ENCODE data around the gene STPG3.
A peak's percentile ranks its signal among the peaks of the same experiment; 100 is the strongest.
"Not testable (repeated sequence)": the region's sequence is repeated elsewhere in the genome, so short reads cannot be mapped to it uniquely, and the experiment has no call there.

Gene STPG3

DNA sequence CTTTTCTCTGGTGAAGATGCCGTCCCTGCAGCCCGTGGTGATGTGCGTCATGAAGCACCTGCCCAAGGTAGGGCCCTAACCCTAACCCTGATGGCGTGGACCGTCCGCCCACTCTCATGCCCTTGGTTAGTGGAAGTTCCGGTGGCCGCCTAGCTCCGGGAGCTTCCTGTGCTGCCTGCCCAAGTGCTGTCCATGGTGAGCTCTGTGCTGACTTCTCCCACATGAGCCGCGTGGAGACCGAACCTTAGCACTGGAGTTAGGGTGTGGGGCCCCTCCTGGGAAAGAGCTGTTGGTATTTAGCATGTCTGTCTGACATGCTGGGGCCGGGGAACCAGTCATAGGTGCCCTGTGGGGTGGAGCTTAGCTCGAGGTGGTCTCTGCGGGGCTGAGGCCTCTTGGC is 5.3 kb downstream of the STPG3 start:
- WGBS, 2 experiments: 96% methylated on average over 15 of the region's 15 CpGs
- H3K4me1 ChIP-seq (ENCODE audit: control insufficient read depth, insufficient read depth, low read length): peaks cover 29% of the 10 kb centered on the region
- no peaks in the 10 kb centered on the region for H3K9me3 ChIP-seq (ENCODE audit: control insufficient read depth, low read length)

DNA sequence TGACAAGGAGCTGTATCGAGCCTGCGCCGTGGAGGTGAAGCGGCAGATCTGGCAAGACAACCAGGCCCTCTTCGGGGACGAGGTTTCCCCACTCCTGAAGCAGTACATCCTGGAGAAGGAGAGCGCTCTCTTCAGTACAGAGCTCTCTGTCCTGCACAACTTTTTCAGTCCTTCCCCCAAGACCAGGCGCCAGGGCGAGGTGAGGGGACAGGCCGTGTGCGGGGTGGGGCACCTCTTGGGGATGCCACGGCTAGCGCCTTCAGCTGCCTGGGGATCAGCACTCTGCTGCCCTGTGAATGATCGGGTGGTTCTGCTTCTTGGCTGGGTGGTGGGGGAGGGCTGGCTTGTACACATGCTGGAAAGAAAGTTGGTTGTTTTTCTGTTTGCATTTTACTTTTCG is 5.8 kb downstream of the STPG3 start:
- Histone ChIP-seq H3K27ac (ENCODE audit: insufficient read depth, low read depth, low read length, poor library complexity, severe bottlenecking) (no peak overlapping the region), H3K9me3 (ENCODE audit: control insufficient read depth, low read length) (no peaks in the 10 kb centered on the region), H3K36me3 (ENCODE audit: control insufficient read depth, insufficient read depth, low read length) (peaks cover 7% of the 10 kb centered on the region), H3K4me3 (ENCODE audit: insufficient read depth, low read depth, low read length) (no peak overlapping the region), H3K4me1 (ENCODE audit: control insufficient read depth, insufficient read depth, low read length) (peaks cover 24% of the 10 kb centered on the region), H3K27me3 (ENCODE audit: control insufficient read depth, insufficient read depth, low read length, poor library complexity, severe bottlenecking) (no peaks in the 10 kb centered on the region)
- 95% methylated on average over 15 of the region's 15 CpGs for WGBS, 2 experiments

More for the DNA sequence above, 5.3 kb downstream of the STPG3 start:
- peaks cover 7% of the 10 kb centered on the region for H3K36me3 ChIP-seq (ENCODE audit: control insufficient read depth, insufficient read depth, low read length)
- H3K27ac ChIP-seq (ENCODE audit: insufficient read depth, low read depth, low read length, poor library complexity, severe bottlenecking): no peak overlapping the region
- H3K4me3 ChIP-seq (ENCODE audit: insufficient read depth, low read depth, low read length): peak overlapping the region; percentile 74
- no peaks in the 10 kb centered on the region for H3K27me3 ChIP-seq (ENCODE audit: control insufficient read depth, insufficient read depth, low read length, poor library complexity, severe bottlenecking)

DNA sequence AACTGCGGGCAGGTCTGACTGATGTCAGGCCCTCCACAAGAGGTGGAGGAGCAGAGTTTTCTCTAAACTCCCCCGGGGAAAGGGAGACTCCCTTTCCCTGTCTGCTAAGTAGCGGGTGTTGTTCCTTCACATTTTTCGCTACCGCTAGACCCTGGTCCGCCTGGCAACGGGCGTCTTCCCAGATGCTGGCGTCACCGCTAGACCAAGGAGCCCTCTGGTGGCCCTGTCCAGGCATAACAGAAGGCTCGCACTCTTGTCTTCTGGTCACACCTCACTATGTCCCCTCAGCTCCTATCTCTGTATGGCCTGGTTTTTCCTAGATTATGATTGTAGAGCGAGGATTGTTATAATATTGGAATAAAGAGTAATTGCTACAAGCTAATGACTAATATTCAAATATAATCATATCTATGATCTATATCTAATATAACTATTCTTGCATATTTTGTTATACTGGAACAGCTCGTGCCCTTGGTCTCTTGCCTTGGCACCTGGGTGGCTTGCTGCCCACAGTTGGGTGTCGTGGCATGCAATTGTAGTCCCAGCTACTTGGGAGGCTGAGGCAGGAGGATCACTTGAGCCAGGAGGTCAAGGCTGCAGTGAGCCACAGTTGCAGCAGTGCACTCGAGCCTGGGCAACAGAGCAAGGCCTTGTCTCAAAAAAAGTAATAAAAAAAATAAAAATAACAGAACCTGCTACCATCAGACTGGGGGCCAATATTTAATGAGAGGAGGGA is 11.3 kb downstream of the STPG3 start:
- 39 to 44% methylated on average over 13 of the region's 15 CpGs for WGBS, 2 experiments
- H3K27me3 ChIP-seq (ENCODE audit: control insufficient read depth, insufficient read depth, low read length, poor library complexity, severe bottlenecking); H3K27ac ChIP-seq (ENCODE audit: insufficient read depth, low read depth, low read length, poor library complexity, severe bottlenecking); H3K4me3 ChIP-seq (ENCODE audit: insufficient read depth, low read depth, low read length); H3K4me1 ChIP-seq (ENCODE audit: control insufficient read depth, insufficient read depth, low read length); H3K9me3 ChIP-seq (ENCODE audit: control insufficient read depth, low read length): not testable (repeated sequence)
- peaks cover 23% of the 10 kb centered on the region for H3K36me3 ChIP-seq (ENCODE audit: control insufficient read depth, insufficient read depth, low read length)

DNA sequence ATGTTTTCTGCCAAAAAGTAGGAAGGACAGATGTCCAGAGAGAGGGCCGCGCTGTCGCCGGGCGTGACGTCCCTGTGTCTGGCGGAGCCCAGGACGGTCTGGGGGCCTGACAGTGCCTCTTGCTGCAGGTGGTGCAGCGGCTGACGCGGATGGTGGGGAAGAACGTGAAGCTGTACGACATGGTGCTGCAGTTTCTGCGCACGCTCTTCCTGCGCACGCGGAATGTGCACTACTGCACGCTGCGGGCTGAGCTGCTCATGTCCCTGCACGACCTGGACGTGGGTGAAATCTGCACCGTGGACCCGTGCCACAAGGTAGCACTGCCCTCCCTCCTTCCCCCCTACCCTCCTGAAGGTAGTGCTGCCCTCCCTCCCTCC is 11.8 kb downstream of the STPG3 start:
- H3K36me3 ChIP-seq (ENCODE audit: control insufficient read depth, insufficient read depth, low read length): peaks cover 26% of the 10 kb centered on the region
- H3K27ac ChIP-seq (ENCODE audit: insufficient read depth, low read depth, low read length, poor library complexity, severe bottlenecking): no peak overlapping the region
- no peaks in the 10 kb centered on the region for H3K4me1 ChIP-seq (ENCODE audit: control insufficient read depth, insufficient read depth, low read length)
- H3K27me3 ChIP-seq (ENCODE audit: control insufficient read depth, insufficient read depth, low read length, poor library complexity, severe bottlenecking): no peaks in the 10 kb centered on the region
- H3K9me3 ChIP-seq (ENCODE audit: control insufficient read depth, low read length): no peaks in the 10 kb centered on the region
- WGBS, 2 experiments: 92 to 94% methylated on average over 24 of the region's 24 CpGs
- H3K4me3 ChIP-seq (ENCODE audit: insufficient read depth, low read depth, low read length): no peak overlapping the region

DNA sequence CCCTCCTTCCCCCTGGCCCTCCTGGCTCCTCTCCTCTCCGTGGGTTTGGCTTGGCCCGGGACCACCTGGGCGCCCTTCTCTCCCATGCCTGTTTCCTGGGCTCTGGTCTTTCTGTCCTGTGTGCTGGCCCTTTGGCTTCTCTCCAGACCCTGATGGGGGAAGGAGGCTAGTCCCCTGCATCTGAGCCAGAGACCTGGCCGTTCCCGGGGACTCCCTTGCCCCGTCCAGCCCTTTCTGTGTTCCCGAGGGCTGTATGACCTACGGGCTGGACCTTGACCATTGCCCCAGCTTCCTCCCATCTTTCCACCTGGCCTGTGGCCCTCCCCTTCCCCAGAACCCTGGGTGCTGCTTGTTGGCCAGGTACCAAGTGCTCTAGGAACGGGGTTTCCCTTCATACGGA is 12.4 kb downstream of the STPG3 start:
- Histone ChIP-seq H3K27me3 (ENCODE audit: control insufficient read depth, insufficient read depth, low read length, poor library complexity, severe bottlenecking) (no peaks in the 10 kb centered on the region), H3K36me3 (ENCODE audit: control insufficient read depth, insufficient read depth, low read length) (peaks cover 29% of the 10 kb centered on the region)
- WGBS, 2 experiments: 85 to 86% methylated on average over 10 of the region's 10 CpGs

DNA sequence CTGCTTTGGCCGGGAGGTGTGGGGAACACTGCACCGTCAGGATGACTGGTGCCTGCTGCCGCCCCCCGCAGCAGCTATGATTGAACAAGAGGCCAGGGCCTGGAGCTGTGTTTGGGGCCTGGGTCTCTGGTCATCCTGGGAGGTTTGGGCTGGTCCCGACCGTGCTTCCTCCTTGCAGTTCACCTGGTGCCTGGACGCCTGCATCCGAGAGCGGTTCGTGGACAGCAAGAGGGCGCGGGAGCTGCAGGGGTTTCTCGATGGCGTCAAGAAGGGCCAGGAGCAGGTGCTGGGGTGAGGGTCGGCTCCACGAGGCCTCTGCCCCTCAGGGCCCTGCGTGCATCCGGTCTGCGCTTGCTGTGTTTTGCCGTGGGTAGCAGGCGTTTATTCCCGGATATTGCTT is 13.0 kb downstream of the STPG3 start:
- Histone ChIP-seq H3K27me3 (ENCODE audit: control insufficient read depth, insufficient read depth, low read length, poor library complexity, severe bottlenecking) (no peaks in the 10 kb centered on the region), H3K36me3 (ENCODE audit: control insufficient read depth, insufficient read depth, low read length) (peaks cover 27% of the 10 kb centered on the region), H3K4me1 (ENCODE audit: control insufficient read depth, insufficient read depth, low read length) (no peaks in the 10 kb centered on the region), H3K27ac (ENCODE audit: insufficient read depth, low read depth, low read length, poor library complexity, severe bottlenecking) (no peak overlapping the region), H3K9me3 (ENCODE audit: control insufficient read depth, low read length) (no peaks in the 10 kb centered on the region), H3K4me3 (ENCODE audit: insufficient read depth, low read depth, low read length) (no peak overlapping the region)
- 95 to 96% methylated on average over 22 of the region's 22 CpGs for WGBS, 2 experiments

More for the DNA sequence above, 12.4 kb downstream of the STPG3 start:
- H3K4me1 ChIP-seq (ENCODE audit: control insufficient read depth, insufficient read depth, low read length): no peaks in the 10 kb centered on the region
- H3K4me3 ChIP-seq (ENCODE audit: insufficient read depth, low read depth, low read length): no peak overlapping the region
- H3K27ac ChIP-seq (ENCODE audit: insufficient read depth, low read depth, low read length, poor library complexity, severe bottlenecking): no peak overlapping the region
- H3K9me3 ChIP-seq (ENCODE audit: control insufficient read depth, low read length): no peaks in the 10 kb centered on the region

DNA sequence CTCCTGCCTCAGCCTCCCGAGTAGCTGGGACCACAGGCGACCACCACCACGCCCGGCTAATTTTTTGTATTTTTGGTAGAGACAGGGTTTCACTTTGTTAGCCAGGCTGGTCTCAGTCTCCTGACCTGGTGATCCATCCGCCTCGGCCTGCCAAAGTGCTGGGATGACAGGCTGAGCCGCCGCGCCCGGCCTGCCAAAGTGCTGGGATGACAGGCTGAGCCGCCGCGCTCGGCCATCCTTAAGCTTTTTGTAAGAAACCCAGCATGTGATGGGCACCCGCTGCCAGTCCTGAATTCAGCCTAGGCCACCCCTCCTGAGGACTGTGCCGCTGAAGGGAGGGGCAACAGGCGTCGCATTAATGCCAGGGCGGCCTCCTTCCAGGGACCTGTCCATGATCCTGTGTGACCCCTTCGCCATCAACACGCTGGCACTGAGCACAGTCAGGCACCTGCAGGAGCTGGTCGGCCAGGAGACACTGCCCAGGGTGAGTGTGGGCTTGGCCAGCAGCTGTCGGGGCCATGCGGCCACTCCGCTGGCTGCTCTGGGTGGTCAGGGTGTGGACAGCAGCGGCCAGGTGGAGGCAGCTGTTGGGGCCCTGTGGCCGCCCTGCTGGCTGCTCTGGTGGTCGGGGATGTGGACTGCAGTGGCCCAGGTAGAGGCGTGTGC is 14.5 kb downstream of the STPG3 start:
- peaks cover 26% of the 10 kb centered on the region for H3K36me3 ChIP-seq (ENCODE audit: control insufficient read depth, insufficient read depth, low read length)
- 92 to 93% methylated on average over 29 of the region's 29 CpGs for WGBS, 2 experiments
- H3K4me3 ChIP-seq (ENCODE audit: insufficient read depth, low read depth, low read length): no peak overlapping the region
- no peaks in the 10 kb centered on the region for H3K4me1 ChIP-seq (ENCODE audit: control insufficient read depth, insufficient read depth, low read length)
- no peaks in the 10 kb centered on the region for H3K27me3 ChIP-seq (ENCODE audit: control insufficient read depth, insufficient read depth, low read length, poor library complexity, severe bottlenecking)
- H3K9me3 ChIP-seq (ENCODE audit: control insufficient read depth, low read length): no peaks in the 10 kb centered on the region
- no peak overlapping the region for H3K27ac ChIP-seq (ENCODE audit: insufficient read depth, low read depth, low read length, poor library complexity, severe bottlenecking)

DNA sequence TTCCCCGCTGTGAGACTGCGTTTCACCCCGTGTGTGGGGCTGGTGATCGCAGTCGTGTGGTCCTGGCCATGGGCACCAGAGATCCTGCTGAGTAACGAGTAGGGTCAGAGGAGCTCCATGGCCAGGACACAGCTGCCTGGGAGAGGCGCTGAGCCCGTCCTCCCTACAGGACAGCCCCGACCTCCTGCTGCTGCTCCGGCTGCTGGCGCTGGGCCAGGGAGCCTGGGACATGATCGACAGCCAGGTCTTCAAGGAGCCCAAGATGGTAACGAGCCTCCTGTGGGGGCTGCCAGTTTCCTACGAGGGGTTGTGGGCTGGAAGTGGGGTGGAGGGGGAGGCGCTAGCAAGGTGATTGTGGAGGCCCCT is 15.1 kb downstream of the STPG3 start:
- no peaks in the 10 kb centered on the region for H3K27me3 ChIP-seq (ENCODE audit: control insufficient read depth, insufficient read depth, low read length, poor library complexity, severe bottlenecking)
- no peaks in the 10 kb centered on the region for H3K9me3 ChIP-seq (ENCODE audit: control insufficient read depth, low read length)
- H3K4me3 ChIP-seq (ENCODE audit: insufficient read depth, low read depth, low read length): no peak overlapping the region
- peaks cover 26% of the 10 kb centered on the region for H3K36me3 ChIP-seq (ENCODE audit: control insufficient read depth, insufficient read depth, low read length)
- WGBS, 2 experiments: 97% methylated on average over 15 of the region's 15 CpGs
- H3K4me1 ChIP-seq (ENCODE audit: control insufficient read depth, insufficient read depth, low read length): no peaks in the 10 kb centered on the region
- H3K27ac ChIP-seq (ENCODE audit: insufficient read depth, low read depth, low read length, poor library complexity, severe bottlenecking): no peak overlapping the region

DNA sequence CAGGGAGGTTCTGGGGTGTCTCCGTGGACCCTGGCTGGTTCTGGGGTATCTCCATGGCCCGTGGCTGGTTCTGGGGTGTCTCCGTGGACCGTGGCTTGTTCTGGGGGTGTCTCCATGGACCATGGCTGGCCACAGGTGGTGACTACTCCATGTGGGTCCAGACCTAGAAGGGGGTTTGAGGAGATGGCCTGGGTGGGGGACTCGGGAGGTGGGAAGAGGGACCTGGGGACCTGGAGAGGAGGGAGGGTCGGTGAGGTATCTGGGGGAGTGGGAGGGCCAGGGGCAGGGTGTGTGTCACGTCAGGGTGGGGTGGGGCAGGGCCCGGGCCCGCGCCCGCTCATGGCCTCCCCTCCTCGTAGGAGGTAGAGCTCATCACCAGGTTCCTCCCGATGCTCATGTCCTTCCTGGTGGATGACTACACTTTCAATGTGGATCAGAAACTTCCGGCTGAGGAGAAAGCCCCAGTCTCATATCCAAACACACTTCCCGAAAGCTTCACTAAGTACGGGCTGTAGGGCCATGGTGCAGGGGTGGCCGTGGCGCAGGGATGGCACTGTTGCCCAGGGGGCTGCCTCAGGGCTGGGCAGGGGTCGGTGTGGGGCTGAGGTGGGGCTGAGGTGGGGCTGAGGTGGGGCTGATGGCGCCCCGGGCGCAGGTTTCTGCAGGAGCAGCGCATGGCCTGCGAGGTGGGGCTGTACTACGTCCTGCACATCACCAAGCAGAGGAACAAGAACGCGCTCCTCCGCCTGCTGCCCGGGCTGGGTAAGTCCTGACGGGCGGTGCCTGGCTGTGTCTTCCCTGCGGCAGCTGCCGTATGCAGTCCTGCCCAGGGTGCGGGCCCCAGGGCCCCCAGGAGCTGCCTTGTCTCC is 15.7 kb downstream of the STPG3 start:
- H3K27me3 ChIP-seq (ENCODE audit: control insufficient read depth, insufficient read depth, low read length, poor library complexity, severe bottlenecking): no peaks in the 10 kb centered on the region
- H3K36me3 ChIP-seq (ENCODE audit: control insufficient read depth, insufficient read depth, low read length): peaks cover 26% of the 10 kb centered on the region
- H3K4me3 ChIP-seq (ENCODE audit: insufficient read depth, low read depth, low read length): no peak overlapping the region
- no peaks in the 10 kb centered on the region for H3K9me3 ChIP-seq (ENCODE audit: control insufficient read depth, low read length)
- WGBS, 2 experiments: 90 to 91% methylated on average over 34 of the region's 34 CpGs
- no peaks in the 10 kb centered on the region for H3K4me1 ChIP-seq (ENCODE audit: control insufficient read depth, insufficient read depth, low read length)
- H3K27ac ChIP-seq (ENCODE audit: insufficient read depth, low read depth, low read length, poor library complexity, severe bottlenecking): no peak overlapping the region

DNA sequence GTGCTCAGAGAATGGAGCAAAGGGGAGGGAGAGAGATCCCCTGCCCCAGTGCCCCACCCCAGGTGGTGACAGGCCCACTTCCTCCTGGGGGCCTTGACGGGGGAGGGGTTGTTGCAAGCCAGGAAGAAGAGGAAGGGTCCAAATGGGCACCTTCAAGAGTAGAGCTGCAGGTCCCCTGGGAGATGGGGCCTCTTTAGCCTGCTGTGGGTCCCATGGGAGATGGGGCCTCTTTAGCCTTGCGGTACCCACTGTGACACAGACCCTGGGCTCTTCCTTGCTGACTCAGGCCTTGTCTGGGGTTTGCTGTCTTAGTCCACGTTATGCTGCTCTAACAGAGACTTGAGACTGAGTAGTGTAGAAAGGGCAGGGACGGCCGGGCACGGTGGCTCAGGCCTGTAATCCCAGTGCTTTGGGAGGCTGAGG is 16.9 kb downstream of the STPG3 start:
- H3K4me1 ChIP-seq (ENCODE audit: control insufficient read depth, insufficient read depth, low read length): no peaks in the 10 kb centered on the region
- 94 to 96% methylated on average over 6 of the region's 6 CpGs for WGBS, 2 experiments
- H3K27me3 ChIP-seq (ENCODE audit: control insufficient read depth, insufficient read depth, low read length, poor library complexity, severe bottlenecking): no peaks in the 10 kb centered on the region
- no peak overlapping the region for H3K27ac ChIP-seq (ENCODE audit: insufficient read depth, low read depth, low read length, poor library complexity, severe bottlenecking)
- no peaks in the 10 kb centered on the region for H3K9me3 ChIP-seq (ENCODE audit: control insufficient read depth, low read length)
- no peak overlapping the region for H3K4me3 ChIP-seq (ENCODE audit: insufficient read depth, low read depth, low read length)
- H3K36me3 ChIP-seq (ENCODE audit: control insufficient read depth, insufficient read depth, low read length): peaks cover 26% of the 10 kb centered on the region
